ENCODE results near the gene FER.

FER gene

DNA sequence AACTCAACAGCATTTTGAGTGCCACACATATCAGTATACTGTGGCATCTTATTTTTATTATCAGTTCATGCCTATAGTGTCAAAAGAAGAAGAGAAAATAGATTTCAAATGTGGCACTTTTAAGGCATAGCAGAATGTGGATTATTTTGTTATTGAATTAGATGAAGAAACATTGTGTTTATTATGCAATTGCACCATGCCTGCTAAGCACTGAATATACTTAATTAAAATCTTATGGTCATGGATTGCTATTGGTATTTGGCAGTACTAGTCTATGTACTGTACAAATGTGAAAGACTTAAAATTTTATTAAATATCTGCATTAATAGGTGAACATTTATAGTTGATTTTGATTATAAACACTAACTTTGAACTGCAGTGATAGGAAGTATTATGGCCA lies 128.8 kb downstream of the FER start:
- Histone ChIP-seq H3K9me3 (ENCODE audit: control insufficient read depth, insufficient read depth, low read depth, low read length) (no peaks in the 10 kb centered on the region), H3K27ac (ENCODE audit: extremely low read depth, low read depth, low read length) (no peak overlapping the region), H3K4me1 (ENCODE audit: control insufficient read depth, insufficient read depth, low read length) (no peaks in the 10 kb centered on the region), H3K36me3 (ENCODE audit: control insufficient read depth in 2 of 2, insufficient read depth in 1 of 2, low read length in 2 of 2) (no peaks in the 10 kb centered on the region), H3K4me3 (ENCODE audit: low read depth, low read length) (no peak overlapping the region)
- ChIA-PET POLR2A (no interaction called here), CTCF (no interaction called here)
- no peak for TF ChIP-seq ZNF169 (tag by site-specific recombination; IDR thresholded peaks at IDR 0.05)

DNA sequence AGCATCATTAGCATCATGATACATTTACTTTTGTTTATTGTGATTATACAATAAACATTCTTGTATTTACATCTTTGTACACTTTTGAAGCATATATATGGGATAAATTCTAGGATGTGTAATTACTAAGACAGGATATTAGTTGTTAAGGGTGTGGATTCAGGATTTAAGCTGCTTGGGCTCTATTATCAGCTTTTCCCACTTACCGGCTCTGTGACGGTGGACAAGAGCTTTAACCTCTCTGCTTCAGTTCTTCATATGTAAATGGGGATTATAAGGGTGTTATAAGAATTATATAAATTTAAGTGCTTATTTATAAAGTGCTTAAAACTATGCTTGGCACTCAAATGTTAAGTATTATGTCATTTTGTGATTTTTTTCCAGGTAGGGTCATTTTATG lies 131.1 kb downstream of the FER start:
- Histone ChIP-seq H3K4me3 (ENCODE audit: low read depth, low read length) (no peak overlapping the region), H3K27ac (ENCODE audit: extremely low read depth, low read depth, low read length) (no peak overlapping the region), H3K36me3 (ENCODE audit: control insufficient read depth in 2 of 2, insufficient read depth in 1 of 2, low read length in 2 of 2) (no peaks in the 10 kb centered on the region), H3K9me3 (ENCODE audit: control insufficient read depth, insufficient read depth, low read depth, low read length) (no peaks in the 10 kb centered on the region), H3K4me1 (ENCODE audit: control insufficient read depth, insufficient read depth, low read length) (no peaks in the 10 kb centered on the region)
- CTCF ChIA-PET = no interaction called here
- TF ChIP-seq, protein P1, sequence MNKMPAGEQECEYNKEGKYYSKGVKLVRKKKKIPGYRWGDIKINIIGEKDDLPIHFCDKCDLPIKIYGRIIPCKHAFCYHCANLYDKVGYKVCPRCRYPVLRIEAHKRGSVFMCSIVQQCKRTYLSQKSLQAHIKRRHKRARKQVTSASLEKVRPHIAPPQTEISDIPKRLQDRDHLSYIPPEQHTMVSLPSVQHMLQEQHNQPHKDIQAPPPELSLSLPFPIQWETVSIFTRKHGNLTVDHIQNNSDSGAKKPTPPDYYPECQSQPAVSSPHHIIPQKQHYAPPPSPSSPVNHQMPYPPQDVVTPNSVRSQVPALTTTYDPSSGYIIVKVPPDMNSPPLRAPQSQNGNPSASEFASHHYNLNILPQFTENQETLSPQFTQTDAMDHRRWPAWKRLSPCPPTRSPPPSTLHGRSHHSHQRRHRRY (tag by site-specific recombination; IDR thresholded peaks at IDR 0.05) = no peak
- POLR2A ChIA-PET = no interaction called here

DNA sequence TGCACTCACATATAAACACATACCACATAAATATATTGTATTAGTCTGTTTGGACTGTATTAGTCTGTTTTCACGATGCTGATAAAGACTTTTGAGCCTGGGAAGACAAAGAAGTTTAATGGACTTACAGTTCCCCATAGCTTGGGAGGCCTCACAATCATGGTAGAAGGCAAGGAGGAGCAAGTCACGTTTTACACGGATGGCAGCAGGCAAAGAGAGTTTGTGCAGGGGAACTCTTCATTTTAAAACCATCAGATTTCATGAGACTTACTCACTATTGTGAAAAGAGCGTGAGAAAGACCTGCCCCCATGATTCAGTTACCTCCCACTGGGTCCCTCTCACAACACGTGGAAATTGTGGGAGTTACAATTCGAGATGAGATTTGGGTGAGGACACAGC lies 133.4 kb downstream of the FER start:
- Histone ChIP-seq H3K9me3 (ENCODE audit: control insufficient read depth, insufficient read depth, low read depth, low read length) (no peaks in the 10 kb centered on the region), H3K4me3 (ENCODE audit: low read depth, low read length) (no peak overlapping the region), H3K4me1 (ENCODE audit: control insufficient read depth, insufficient read depth, low read length) (no peaks in the 10 kb centered on the region), H3K36me3 (ENCODE audit: control insufficient read depth in 2 of 2, insufficient read depth in 1 of 2, low read length in 2 of 2) (no peaks in the 10 kb centered on the region), H3K27ac (ENCODE audit: extremely low read depth, low read depth, low read length) (no peak overlapping the region)
- no peak for TF ChIP-seq ZNF658 (tag by site-specific recombination; IDR thresholded peaks at IDR 0.05)
- no peak for TF ChIP-seq ZNF624 (tag by site-specific recombination; IDR thresholded peaks at IDR 0.05)
- no peak for TF ChIP-seq HOXA7 (CRISPR knock-in tag; IDR thresholded peaks at IDR 0.05; ENCODE audit: borderline replicate concordance)
- TF ChIP-seq ZNF600 (tag by site-specific recombination; IDR thresholded peaks at IDR 0.05) = no peak
- no peak for TF ChIP-seq ZNF248 (tag by site-specific recombination; IDR thresholded peaks at IDR 0.05)
- TF ChIP-seq ZNF510 (tag by site-specific recombination; IDR thresholded peaks at IDR 0.05; ENCODE audit: insufficient replicate concordance) = no peak
- TF ChIP-seq, protein P2, sequence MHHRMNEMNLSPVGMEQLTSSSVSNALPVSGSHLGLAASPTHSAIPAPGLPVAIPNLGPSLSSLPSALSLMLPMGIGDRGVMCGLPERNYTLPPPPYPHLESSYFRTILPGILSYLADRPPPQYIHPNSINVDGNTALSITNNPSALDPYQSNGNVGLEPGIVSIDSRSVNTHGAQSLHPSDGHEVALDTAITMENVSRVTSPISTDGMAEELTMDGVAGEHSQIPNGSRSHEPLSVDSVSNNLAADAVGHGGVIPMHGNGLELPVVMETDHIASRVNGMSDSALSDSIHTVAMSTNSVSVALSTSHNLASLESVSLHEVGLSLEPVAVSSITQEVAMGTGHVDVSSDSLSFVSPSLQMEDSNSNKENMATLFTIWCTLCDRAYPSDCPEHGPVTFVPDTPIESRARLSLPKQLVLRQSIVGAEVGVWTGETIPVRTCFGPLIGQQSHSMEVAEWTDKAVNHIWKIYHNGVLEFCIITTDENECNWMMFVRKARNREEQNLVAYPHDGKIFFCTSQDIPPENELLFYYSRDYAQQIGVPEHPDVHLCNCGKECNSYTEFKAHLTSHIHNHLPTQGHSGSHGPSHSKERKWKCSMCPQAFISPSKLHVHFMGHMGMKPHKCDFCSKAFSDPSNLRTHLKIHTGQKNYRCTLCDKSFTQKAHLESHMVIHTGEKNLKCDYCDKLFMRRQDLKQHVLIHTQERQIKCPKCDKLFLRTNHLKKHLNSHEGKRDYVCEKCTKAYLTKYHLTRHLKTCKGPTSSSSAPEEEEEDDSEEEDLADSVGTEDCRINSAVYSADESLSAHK (tag by site-specific recombination; IDR thresholded peaks at IDR 0.05) = no peak
- TF ChIP-seq ZNF777 (tag by site-specific recombination; IDR thresholded peaks at IDR 0.05; ENCODE audit: borderline replicate concordance) = no peak
- ChIA-PET POLR2A (no interaction called here), CTCF (no interaction called here)

DNA sequence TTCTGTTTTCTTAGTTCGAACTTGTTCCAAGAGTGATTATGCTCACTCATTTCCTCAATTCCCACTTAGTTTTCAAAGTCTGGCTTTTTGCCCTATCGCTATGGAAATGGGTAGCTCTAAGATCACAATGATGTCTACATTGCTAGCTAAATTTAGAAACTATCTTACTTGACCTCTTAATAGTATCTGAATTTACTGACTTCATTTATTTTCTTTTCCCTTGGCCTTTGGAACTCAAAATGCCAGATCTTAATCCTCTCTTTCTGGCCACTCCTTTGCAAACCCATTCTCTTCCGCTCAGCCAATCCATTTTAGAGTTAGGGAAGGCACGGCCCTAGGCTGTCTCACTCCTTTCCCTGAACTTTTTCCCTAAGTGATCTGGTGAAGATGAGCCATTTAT lies 137.0 kb downstream of the FER start:
- H3K4me1 ChIP-seq (ENCODE audit: control insufficient read depth, insufficient read depth, low read length) = no peaks in the 10 kb centered on the region
- no peaks in the 10 kb centered on the region for H3K9me3 ChIP-seq (ENCODE audit: control insufficient read depth, insufficient read depth, low read depth, low read length)
- no peak overlapping the region for H3K27ac ChIP-seq (ENCODE audit: extremely low read depth, low read depth, low read length)
- no peak overlapping the region for H3K4me3 ChIP-seq (ENCODE audit: low read depth, low read length)
- ChIA-PET POLR2A (no interaction called here), CTCF (no interaction called here)
- no peaks in the 10 kb centered on the region for H3K36me3 ChIP-seq (ENCODE audit: control insufficient read depth in 2 of 2, insufficient read depth in 1 of 2, low read length in 2 of 2)
- TF ChIP-seq ZNF433 (tag by site-specific recombination; IDR thresholded peaks at IDR 0.05; ENCODE audit: low read depth) (no peak), ZNF416 (tag by site-specific recombination; IDR thresholded peaks at IDR 0.05) (no peak), ZNF549 (tag by site-specific recombination; IDR thresholded peaks at IDR 0.05) (no peak), ZNF169 (tag by site-specific recombination; IDR thresholded peaks at IDR 0.05) (no peak), ZNF221 (tag by site-specific recombination; IDR thresholded peaks at IDR 0.05; ENCODE audit: borderline replicate concordance) (no peak), OSR2 (tag by site-specific recombination; IDR thresholded peaks at IDR 0.05) (no peak), ZNF140 (tag by site-specific recombination; IDR thresholded peaks at IDR 0.05) (no peak), SALL2 (tag by site-specific recombination; IDR thresholded peaks at IDR 0.05; ENCODE audit: borderline replicate concordance) (no peak)
- TF ChIP-seq, protein P3, sequence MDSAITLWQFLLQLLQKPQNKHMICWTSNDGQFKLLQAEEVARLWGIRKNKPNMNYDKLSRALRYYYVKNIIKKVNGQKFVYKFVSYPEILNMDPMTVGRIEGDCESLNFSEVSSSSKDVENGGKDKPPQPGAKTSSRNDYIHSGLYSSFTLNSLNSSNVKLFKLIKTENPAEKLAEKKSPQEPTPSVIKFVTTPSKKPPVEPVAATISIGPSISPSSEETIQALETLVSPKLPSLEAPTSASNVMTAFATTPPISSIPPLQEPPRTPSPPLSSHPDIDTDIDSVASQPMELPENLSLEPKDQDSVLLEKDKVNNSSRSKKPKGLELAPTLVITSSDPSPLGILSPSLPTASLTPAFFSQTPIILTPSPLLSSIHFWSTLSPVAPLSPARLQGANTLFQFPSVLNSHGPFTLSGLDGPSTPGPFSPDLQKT (IDR thresholded peaks at IDR 0.05; ENCODE audit: borderline replicate concordance, low read depth, low read length) = no peak
- TF ChIP-seq, protein P4, sequence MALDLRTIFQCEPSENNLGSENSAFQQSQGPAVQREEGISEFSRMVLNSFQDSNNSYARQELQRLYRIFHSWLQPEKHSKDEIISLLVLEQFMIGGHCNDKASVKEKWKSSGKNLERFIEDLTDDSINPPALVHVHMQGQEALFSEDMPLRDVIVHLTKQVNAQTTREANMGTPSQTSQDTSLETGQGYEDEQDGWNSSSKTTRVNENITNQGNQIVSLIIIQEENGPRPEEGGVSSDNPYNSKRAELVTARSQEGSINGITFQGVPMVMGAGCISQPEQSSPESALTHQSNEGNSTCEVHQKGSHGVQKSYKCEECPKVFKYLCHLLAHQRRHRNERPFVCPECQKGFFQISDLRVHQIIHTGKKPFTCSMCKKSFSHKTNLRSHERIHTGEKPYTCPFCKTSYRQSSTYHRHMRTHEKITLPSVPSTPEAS (tag by site-specific recombination; IDR thresholded peaks at IDR 0.05) = no peak
- TF ChIP-seq, protein P5, sequence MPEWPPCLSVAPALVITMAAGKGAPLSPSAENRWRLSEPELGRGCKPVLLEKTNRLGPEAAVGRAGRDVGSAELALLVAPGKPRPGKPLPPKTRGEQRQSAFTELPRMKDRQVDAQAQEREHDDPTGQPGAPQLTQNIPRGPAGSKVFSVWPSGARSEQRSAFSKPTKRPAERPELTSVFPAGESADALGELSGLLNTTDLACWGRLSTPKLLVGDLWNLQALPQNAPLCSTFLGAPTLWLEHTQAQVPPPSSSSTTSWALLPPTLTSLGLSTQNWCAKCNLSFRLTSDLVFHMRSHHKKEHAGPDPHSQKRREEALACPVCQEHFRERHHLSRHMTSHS (tag by site-specific recombination; IDR thresholded peaks at IDR 0.05) = no peak
- TF ChIP-seq, protein P6, sequence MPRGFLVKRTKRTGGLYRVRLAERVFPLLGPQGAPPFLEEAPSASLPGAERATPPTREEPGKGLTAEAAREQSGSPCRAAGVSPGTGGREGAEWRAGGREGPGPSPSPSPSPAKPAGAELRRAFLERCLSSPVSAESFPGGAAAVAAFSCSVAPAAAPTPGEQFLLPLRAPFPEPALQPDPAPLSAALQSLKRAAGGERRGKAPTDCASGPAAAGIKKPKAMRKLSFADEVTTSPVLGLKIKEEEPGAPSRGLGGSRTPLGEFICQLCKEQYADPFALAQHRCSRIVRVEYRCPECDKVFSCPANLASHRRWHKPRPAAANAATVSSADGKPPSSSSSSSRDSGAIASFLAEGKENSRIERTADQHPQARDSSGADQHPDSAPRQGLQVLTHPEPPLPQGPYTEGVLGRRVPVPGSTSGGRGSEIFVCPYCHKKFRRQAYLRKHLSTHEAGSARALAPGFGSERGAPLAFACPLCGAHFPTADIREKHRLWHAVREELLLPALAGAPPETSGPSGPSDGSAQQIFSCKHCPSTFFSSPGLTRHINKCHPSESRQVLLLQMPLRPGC (tag by site-specific recombination; IDR thresholded peaks at IDR 0.05) = no peak
